GM18861 (cell line): ENCODE measurements around the gene PTGES3L.

Source experiments
- ATAC-seq: cut with Tn5 transposase; IDR thresholded peaks from one replicate; pipeline ENCODE4 v1.9.1; 2021; ENCODE audit not compliant: unreplicated experiment

Gene PTGES3L

DNA sequence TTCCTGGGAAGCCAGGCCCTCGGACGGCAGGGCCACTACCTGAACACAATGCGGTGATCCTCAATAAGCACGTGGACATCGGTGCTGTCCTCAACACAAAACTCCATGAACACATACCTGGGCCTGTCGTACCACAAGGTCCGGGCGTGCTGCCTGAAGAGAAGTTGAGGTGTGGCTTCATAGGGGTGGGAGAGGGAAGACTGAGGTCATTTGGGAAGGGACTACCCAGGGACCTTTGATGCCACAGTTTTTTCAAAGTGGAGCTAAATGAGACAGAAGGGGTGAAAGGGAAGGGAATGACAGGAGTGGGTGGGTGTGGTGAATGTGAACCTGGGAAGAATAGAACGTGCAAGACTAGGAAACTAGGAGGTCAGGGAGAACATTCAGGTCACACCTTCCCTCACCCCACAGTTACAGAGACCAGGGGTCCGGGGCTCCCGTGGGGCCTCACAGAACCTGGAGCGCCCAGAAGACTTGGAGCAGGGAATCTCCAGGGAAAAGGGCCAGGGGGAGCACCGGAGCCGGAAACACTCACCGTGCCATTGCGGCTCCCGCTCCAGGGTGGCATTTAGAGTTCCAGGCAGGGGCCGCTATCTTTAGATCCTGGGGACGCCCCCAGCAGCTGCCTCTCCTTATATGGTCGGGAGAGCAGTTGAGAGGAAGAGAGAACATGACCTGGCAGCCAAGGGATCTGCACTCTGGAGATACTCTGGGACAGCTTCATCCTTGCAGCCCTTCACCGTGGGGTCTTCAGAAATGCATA is at the start of gene PTGES3L:
Gene PTGES3L, minus strand, starts transcription at position 570 of the 763 bp plus-strand sequence. Its CDS starts 27 bp downstream, at position 543.
- ATAC-seq: no peak

DNA sequence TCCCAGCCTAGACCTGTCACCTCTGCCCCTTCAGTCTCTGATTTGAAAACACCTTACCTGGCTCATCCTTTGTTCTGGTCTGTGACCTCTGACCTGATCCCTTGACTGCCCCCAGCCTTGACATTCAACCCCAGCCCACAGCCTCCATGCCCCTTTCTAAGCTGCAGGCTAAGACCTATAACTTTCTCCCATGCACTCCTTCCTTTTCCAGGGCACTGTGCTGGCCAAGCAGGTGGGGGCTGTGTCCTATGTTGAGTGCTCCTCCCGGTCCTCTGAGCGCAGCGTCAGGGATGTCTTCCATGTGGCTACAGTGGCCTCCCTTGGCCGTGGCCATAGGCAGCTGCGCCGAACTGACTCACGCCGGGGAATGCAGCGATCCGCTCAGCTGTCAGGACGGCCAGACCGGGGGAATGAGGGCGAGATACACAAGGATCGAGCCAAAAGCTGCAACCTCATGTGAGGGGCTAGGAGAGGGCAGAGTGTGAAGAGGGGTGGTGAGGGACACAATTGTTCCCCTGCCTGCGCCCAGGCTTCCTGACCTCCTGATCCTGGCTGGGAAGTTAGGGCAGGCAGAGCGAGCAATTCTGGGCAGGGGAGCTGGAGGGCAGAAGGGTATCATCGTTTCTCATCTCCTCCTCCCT is 48.5 kb upstream of the PTGES3L start:
- no peak for ATAC-seq

DNA sequence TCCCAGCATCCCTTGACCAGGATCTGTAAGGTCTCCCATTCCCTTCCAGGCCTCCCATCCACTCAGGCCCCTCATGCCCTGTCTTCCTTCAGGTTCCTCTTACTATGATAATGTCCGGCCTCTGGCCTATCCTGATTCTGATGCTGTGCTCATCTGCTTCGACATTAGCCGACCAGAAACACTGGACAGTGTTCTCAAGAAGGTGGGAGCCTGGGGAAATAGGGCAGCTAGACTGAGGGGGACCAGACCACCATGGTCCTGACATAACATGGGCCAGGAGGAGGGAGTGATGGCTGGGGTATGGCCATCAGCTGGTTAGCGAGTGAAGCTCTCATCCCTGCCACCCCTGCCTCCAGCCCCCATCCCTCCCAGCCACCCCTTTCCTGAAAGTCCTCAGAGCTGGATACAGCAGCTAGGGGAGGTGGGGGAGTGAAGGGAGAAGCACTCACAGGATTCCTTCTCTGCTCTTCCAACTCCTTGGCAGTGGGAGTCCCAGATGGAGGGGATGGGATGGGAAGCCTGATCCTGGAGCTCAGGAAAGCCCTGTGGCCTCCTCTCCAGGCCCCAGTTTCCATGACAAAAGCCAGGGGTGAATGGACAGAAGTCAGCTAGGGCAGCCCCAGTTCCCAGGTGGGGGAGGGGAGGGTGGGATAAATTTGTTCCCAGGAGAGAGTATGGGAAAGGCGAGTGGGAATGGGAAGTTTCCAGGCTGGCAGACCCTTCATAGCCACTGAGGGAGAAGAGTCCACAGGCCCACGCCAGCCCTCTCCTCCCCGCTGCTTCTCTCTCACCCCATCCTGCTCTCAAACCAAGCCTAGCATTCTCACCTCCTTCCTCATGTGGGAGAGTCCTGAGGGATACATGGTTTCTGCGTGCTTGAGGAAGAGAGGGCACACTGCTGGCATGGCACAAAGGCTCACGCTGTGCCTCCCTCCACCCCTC is 47.5 kb upstream of the PTGES3L start:
- no peak for ATAC-seq

DNA sequence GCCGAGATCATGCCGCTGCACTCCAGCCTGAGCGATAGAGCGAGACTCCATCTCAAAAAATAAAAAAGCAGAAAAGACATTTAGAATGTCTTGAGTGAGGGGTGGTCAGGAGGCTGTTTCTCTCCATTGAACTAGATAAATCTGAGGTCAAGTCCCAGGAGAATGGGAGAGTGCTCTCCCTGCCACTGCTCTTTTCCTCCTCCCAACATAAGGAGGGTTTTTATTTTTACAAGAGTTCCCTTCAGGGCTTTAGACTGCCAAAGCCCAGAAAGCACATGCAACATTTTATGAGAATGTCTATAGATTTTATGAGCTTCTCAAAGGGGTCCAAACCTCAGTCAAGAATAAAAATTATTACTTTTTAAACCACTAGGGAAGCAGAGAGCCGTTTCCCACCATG is 46.7 kb upstream of the PTGES3L start:
- no peak for ATAC-seq

DNA sequence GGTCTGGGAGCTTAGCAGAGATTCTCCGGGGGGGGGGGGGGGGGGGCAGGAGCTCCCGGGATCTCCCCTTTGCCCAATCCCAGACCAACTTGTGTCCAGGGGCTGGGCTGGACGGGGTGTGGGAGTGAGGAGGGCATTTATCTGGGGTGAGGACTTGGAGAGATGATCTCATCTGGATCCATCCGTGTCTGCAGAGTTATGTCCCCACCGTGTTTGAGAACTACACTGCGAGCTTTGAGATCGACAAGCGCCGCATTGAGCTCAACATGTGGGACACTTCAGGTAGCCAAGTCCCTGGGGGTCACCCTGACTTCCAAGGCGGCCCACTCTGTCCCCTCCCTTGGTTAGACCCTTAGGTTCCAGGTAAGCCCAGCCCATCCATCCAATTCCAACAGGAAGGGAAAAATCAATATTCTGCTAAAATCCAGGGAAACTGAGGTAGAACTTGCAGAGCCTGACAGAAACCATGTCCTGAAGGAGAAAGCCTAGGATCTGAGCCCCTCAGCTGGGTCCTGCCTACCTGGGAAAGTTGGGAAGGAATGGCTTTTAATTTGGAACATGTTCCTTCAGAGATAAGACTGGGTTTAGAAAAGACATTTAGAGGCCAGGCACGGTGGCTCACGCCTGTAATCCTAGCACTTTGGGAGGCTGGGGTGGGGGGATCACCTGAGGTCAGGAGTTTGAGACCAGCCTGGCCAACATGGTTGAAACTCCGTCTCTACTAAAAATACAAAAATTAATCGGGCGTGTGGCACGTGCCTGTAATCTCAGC is 46.1 kb upstream of the PTGES3L start:
- ATAC-seq: no peak

DNA sequence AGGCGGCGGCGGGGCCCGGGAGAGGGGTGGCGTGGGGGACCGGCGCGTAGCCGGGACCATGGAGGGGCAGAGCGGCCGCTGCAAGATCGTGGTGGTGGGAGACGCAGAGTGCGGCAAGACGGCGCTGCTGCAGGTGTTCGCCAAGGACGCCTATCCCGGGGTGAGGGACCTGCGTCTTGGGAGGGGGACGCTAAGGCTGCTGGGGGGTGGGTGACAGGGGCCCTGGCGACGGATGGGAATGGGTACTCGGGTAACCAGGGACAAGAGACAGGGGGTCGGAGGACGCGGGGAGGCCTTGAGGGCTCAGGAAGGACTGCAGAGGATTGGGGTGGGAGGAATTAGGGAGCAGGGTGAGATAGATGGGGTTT is 45.4 kb upstream of the PTGES3L start:
- ATAC-seq: no peak

DNA sequence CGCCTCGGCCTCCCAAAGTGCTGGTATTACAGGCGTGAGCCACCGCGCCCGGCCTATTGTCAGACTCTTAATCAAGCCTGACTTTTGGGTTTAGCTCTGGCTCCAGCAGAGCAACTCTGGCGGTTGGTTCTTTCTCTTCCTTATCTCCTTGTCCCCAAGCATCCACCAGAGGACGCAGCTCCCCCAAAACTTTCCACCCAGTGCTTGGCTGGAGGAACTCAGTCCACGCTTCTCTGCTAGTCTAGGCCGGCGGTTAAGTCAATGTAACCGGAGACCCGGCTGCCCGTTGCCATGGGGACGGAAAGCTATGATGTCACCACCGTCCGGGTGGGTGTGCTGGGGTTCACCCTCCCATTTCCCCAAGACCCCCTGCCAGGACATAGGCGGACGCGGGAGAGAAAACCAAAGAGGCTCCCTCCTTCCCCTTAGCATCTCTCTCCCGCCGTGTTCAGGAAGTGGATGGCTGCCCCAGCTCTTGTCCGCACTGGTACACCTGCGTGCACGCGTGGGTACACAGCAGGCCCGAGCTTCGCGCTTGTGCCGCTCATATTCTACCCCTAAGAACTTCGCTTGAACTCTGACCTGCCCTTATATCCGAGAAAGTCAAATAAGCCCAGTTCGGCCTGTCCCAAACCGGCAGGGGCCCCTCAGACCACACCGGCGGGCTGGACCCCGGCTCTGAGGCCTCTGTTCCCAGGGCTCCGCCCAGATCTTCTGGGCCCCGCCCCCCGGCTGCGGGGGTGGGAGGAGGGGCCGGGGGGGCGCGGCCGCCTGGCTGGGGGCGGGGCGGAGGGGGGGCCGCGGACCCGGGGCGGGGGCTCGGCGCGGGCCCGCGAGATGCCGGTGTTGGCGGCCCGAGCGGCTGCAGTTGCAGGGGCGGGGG is 44.8 kb upstream of the PTGES3L start, which contains the start of gene RND2:
Gene RND2, plus strand, starts transcription at position 825 of the 883 bp plus-strand sequence. CDS start 117 bp downstream, outside the sequence.
- ATAC-seq: peak; percentile 34

DNA sequence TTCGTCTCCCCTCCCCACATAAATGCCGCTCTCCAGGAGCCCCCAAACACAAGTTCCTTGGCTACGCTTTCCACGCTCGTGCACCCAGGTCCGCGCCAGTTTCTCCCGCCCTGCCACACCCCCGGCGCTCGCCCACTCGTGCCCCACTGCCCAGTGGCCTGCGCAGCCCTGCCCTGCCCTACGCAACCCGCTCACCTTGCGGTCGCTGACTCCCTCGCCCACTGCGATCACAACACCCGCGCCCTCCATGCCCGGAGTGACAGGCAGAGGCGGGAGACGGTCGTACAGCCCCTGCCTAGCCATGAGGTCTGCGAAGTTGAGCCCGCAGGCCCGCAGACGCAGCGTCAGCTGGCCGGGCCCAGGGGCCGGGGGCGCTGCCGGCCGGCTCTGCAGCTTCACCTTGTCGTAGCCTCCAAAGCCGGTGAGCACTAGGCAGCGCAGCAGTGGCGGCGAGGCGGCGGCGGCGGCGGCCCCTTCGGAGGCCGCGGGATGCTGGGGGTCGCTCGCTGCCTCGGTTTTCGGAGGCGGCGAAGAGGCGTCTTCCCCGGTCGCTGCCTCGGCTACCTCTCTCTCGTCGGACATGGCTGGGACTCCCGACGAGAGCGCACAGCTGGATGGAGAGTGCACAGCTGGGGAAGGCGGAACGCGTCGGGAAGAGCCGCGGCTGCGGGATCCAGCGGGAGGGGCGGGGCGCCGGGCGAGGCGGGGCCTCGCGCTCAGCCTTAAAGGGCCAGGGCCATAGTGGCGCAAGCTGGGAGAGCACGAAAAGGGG is 42.0 kb upstream of the PTGES3L start, which contains the start of gene VAT1:
Gene VAT1, minus strand, starts transcription at position 645 of the 772 bp plus-strand sequence. Its CDS starts 63 bp downstream, at position 582.
- no peak for ATAC-seq

DNA sequence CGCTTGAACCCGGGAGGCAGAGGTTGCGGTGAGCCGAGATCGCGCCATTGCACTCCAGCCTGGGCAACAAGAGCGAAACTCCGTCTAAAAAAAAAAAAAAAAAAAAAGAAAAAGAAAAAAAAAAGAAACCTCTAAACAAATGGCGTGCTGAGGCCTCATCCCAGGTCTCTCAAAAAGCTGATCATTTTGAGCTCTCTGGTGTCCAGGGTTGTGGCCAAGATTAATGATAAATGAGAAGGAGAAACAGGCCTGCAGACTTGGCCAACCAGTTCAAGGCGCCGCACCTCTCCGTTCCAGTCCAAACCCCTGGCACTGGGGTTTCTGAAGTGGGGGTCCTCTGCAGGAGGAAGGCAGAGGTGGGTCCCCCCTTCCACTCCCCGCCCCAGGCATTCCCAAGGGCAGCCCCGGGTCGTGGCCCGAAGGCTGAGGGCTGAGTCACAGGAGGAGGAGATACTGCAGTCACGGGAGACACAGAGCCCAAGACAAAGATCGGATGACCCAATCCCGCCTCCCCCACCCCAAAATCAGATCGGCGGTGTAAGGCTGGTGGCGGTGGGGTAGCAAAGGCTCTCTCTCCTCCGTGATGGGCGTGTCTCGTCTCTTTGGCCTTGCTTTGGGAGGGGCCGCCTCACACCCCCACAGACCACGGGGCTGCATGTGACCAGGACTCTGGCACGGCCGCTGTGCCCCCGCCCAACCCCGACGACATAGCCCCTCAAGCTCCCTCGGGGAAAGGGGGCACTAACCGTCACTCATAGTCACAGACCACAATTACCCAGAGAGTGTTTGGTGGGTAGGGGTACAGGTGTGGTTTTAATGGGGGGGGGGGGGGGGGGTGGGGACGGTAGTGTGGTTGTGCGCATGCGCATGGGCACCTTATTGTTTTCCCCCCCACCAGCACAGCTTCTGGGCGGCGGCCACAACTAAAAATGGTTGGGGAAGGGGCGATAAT is 41.2 kb upstream of the PTGES3L start:
- ATAC-seq: no peak

DNA sequence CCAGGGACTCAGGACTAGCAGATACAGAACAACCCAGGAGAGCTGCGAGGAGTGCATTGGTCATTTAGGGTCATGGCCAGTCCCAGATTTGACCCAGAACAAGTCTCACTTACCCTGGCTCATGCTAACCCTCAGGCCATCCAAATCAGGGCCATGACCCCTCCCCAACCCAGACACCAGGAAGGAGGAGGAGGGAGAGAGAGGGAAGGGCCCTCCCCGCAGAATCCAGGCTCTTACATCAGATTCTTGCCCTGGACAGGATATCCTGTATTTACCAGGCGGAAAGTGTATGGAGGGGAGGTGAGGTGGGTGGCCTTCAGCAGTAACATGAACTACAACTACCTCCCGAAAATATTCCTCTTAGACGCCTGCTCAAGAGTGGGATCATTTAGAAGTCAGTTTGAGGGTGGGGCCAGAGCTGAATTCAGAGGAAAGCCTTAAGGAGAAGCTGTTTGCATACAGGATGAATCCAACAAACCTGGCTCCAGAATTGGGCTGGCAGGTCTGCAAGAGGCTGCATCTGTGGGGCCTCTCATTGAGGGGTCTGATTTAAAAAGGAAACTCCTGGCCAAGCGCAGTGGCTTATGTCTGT is 40.2 kb upstream of the PTGES3L start:
- no peak for ATAC-seq

DNA sequence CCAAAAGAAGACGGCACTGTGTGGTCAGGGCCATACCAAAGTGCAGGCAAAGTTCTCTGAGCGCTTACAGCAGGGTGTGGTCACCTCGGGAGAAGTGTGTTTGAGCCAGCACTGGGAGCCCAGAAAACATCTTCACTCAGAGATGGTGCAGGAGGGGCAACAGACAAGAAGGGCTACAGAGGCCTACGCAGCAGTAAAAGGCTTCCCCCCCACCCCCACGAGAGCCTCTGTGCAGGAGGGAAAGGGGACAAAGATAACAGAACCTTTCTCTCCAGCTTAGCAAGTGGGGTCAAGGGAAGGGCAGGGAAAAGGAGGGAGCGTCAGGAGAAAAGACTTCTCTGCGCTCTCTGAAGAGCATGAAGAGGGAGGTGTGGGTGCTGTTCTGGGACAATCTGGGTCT is 39.5 kb upstream of the PTGES3L start:
- no peak for ATAC-seq

DNA sequence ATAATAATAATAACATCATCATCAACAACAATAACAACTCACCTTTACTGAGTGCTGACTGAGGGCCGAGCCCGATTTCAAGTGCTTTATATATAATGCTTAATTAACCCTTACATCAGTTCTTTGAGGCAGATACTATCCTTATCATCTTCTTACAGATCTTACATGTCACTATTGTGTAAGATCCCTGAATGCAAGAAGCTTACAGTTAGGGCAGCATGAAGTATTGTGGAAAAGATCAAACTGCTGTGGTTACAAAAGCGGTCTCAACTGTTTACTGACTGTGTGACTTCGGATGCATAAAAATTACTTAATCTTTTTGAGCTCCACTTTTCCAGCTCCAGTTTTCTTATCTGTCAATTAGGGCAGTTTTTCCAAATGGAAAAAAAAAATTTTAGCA is 39.1 kb upstream of the PTGES3L start:
- no peak for ATAC-seq

DNA sequence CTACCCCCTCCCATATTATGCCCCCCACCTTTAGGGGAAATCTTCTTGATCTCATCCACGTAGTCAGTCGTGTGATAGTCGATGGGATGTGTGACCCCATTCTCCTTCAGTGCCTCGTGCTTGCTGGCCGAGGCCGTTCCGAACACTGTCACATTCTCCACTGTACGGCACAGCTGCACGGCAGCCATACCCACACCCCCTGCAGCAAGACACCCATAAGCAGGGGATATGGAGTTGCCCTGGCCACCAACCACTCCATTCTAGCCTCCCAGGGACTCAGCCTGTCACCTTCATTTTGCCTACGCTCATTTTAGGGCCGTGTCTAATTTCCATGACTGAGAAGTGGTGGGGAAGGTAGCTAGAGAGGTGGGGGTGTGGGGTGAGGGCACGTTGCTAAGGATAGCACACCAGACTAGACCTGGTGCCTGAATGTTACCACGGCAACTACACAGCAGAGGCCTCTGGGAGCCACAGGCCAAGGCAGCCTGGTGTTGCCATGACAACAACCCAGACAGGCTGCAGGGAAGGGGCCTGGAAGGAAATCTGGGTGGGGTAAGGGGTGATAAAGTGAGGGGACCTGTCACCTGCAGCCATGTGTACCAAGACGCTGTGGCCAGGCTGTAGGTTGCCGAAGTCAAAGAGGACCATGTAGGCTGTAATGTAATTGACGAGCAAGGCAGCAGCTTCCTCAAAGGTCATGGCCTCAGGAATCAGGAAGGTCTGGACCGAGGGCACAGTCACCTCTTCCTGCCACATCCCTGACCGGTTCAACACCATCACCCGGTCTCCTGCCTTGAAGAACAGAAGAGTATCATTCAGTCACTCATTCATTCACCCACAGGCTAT is 38.4 kb upstream of the PTGES3L start:
- ATAC-seq: no peak

DNA sequence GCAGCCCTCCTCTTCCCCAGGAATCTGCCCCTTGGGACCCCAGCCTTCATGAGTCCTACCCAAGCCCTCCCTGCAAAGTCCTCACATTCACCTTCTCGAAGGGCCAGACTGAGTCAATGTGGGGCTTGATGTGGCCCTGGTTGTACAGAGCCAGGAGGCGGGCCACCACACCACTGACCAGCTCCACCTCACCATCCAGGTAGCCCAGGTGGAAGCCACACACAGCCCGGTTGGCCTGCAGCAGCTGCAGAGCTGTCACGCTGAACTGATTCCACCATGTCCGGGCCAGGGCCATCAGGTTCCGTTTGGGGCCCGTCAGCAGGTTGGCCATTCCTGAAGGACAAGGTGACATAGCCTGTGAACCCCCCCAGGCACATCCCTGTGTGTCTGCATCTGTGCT is 36.3 kb upstream of the PTGES3L start:
- ATAC-seq: no peak

DNA sequence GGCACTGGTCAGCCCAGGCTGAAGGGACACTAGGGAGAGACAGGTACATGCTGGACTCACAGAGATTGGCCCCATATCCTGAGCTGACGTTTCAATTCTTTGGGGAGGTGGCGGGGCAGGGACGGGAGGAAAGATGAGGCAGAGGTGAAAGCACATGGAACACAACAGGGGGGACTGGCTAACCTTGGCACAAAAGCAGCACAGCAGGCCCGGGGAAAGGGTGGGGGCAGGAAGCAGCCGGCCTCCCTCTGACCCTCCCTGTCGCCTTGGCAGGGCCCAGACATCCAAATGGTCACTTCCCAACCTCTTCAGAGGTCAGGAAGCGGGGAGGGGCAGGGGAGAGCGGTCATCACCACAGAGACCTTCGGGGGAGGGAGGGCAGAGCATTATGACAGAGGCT is 35.7 kb upstream of the PTGES3L start:
- ATAC-seq: no peak
